Panc1 (cell line): ENCODE results near the gene ZBBX. TPM values are rescaled to one million over a fixed set of nuclear protein-coding genes. Genes with fewer than 3 reads are reported as not detected.

Experiments used
- ATAC-seq: fragments of 200-7000 bp; cut with Tn5 transposase; 2 replicates; pipeline ENCODE4 v1.9.1; 2020; ENCODE audit warnings: mild to moderate bottlenecking, moderate library complexity
- BruUV-seq: library from RNA; stranded (reverse); fragments of 400-500 nt; replicated peaks from 2 replicates; lab custom pipeline; 2021; lab: Mats Ljungman, UMichigan
- CTCF ChIA-PET: fragments of 300-600 bp; sonication (Branson Sonifier 250); formaldehyde crosslinking; loops from one replicate; lab custom pipeline; 2022; ENCODE audit warnings: antibody characterized with exemption; lab: Charles Lee
- POLR2A ChIA-PET: fragments of 300-600 bp; sonication (Branson Sonifier 250); formaldehyde crosslinking; loops from one replicate; lab custom pipeline; 2022; ENCODE audit warnings: antibody characterized with exemption; lab: Charles Lee
- DNase-seq: peaks from one replicate; pipeline ENCODE4 v3.0.0-alpha.2; 2010; ENCODE audit warnings: low read depth, low spot score
- H3K27ac ChIP-seq: 2 replicates; pipeline ENCODE4 v1.5.1; 2011; ENCODE audit warnings: mild to moderate bottlenecking, low read length, inconsistent platforms
- H3K27me3 ChIP-seq: fragments of 200-500 bp; sonication (Bioruptor generic); 2 replicates; pipeline ENCODE4 v1.6.0; 2014; ENCODE audit warnings: low read length, inconsistent platforms; ENCODE audit not compliant: control insufficient read depth, insufficient read depth
- H3K36me3 ChIP-seq: fragments of 200-500 bp; sonication (Bioruptor generic); 2 replicates; pipeline ENCODE4 v1.5.1; 2014; ENCODE audit warnings: inconsistent platforms, mild to moderate bottlenecking, low read length, moderate library complexity; ENCODE audit not compliant: control insufficient read depth, insufficient read depth
- H3K4me1 ChIP-seq: 2 replicates; pipeline ENCODE4 v1.5.1; 2011; ENCODE audit warnings: inconsistent platforms, mild to moderate bottlenecking, low read length, moderate library complexity; ENCODE audit not compliant: control insufficient read depth, insufficient read depth
- H3K4me3 ChIP-seq, 2 experiments: 2 replicates each; pipeline ENCODE4 v1.5.1; 2011 to 2012; ENCODE audit warnings: low read depth in 2 of 2, low read length in 2 of 2, mild to moderate bottlenecking in 2 of 2, inconsistent platforms in 1 of 2, moderate library complexity in 1 of 2
- H3K9me3 ChIP-seq: fragments of 200-500 bp; sonication (Bioruptor generic); 2 replicates; pipeline ENCODE4 v1.5.1; 2014; ENCODE audit warnings: low read depth, mild to moderate bottlenecking, inconsistent platforms, low read length, moderate library complexity; ENCODE audit not compliant: control insufficient read depth, insufficient read depth
- CTCF ChIP-seq: fragments of 450-650 bp; IDR thresholded peaks from 2 replicates; pipeline ENCODE4 v1.5.1; 2017; ENCODE audit warnings: mild to moderate bottlenecking
- POLR2AphosphoS5 ChIP-seq: IDR thresholded peaks from 2 replicates; pipeline ENCODE4 v1.6.1; 2012; ENCODE audit warnings: mild to moderate bottlenecking, low read depth, low read length, moderate library complexity
- REST ChIP-seq, 2 experiments: IDR thresholded peaks; 2 replicates each; pipeline ENCODE4 v1.6.1; 2011 to 2012; ENCODE audit warnings: low read depth in 2 of 2, control low read depth in 1 of 2, low read length in 1 of 2, mild to moderate bottlenecking in 1 of 2, moderate library complexity in 1 of 2; ENCODE audit not compliant: insufficient read depth in 1 of 2
- SIN3A ChIP-seq: IDR thresholded peaks from 2 replicates; pipeline ENCODE4 v1.6.1; 2012; ENCODE audit warnings: low read depth, mild to moderate bottlenecking, low read length, moderate library complexity, borderline replicate concordance; ENCODE audit not compliant: insufficient read depth
- TCF7L2 ChIP-seq: IDR thresholded peaks from 2 replicates; pipeline ENCODE4 v1.6.1; 2011; ENCODE audit warnings: mild to moderate bottlenecking, low read depth, low read length, inconsistent platforms
- in situ Hi-C: cut with HindIII; loops from 2 replicates; pipeline ENCODE4 v1.10.0; 2016; ENCODE audit warnings: low sequenced_read_pairs, low pct_unique_long_range_greater_than_20kb
- intact Hi-C: fragments of 100-400 bp; cut with micrococcal nuclease; formaldehyde crosslinking; loops from one replicate; pipeline ENCODE4 v1.10.0; 2022; ENCODE audit not compliant: unreplicated experiment
- total RNA-seq: library from RNA; stranded (reverse); gene quantifications from one replicate; pipeline ENCODE4 v1.2.1, GENCODE V29; 2021; ENCODE audit not compliant: unreplicated experiment

ZBBX gene
- total RNA-seq, 1 experiment from 2014 or later: not detected

GRCh38 chr3:167346171-167346570 lies 33.9 kb downstream of the ZBBX start:
- DNase-seq (no peak), ATAC-seq (no peak)
- no peak overlapping the region for H3K27ac ChIP-seq
- no peak overlapping the region for H3K4me3 ChIP-seq
- intact Hi-C loops: loop anchor here (5.0 to 10.0 kb wide), 2 partner anchors 311 to 1334 kb away; no protein-coding TSS in a partner anchor
- H3K36me3 ChIP-seq: no peaks in the 10 kb centered on the region
- POLR2A ChIA-PET: no interaction called here
- H3K9me3 ChIP-seq: no peaks in the 10 kb centered on the region
- TF ChIP-seq POLR2AphosphoS5: no peak
- TF ChIP-seq REST (IDR thresholded peaks at IDR 0.05; ENCODE audit: insufficient read depth in 1 of 2, low read depth in 2 of 2, low read length in 1 of 2): no peak
- TF ChIP-seq CTCF: no peak
- TF ChIP-seq TCF7L2: no peak
- no peak for TF ChIP-seq SIN3A
- no peaks in the 10 kb centered on the region for H3K27me3 ChIP-seq
- in situ Hi-C loops: no loop called here
- CTCF ChIA-PET: no interaction called here
- no TSS peak for BruUV-seq
- no peaks in the 10 kb centered on the region for H3K4me1 ChIP-seq

- BruUV-seq: no TSS peak
- Histone ChIP-seq H3K36me3 (no peaks in the 10 kb centered on the region), H3K9me3 (no peaks in the 10 kb centered on the region), H3K4me3 (no peak overlapping the region), H3K27me3 (no peaks in the 10 kb centered on the region), H3K4me1 (no peaks in the 10 kb centered on the region), H3K27ac (no peak overlapping the region)
- DNase-seq (no peak), ATAC-seq (no peak)
- TF ChIP-seq SIN3A: no peak
- no peak for TF ChIP-seq TCF7L2
- TF ChIP-seq POLR2AphosphoS5: no peak
- TF ChIP-seq CTCF: no peak
- TF ChIP-seq REST (IDR thresholded peaks at IDR 0.05; ENCODE audit: insufficient read depth in 1 of 2, low read depth in 2 of 2, low read length in 1 of 2): no peak
- ChIA-PET CTCF (no interaction called here), POLR2A (no interaction called here)
- in situ Hi-C loops (no loop called here), intact Hi-C loops (no loop called here)
These were observed 48.9 kb downstream of the ZBBX start for GRCh38 chr3:167330993-167331785.
